Coronary artery (tissue), 2 donors: ENCODE data around the gene RPRD1A.
"Not testable (repeated sequence)": the region's sequence is repeated elsewhere in the genome, so short reads cannot be mapped to it uniquely, and the experiment has no call there.

Experiments used
- DNase-seq: peaks from one replicate; pipeline ENCODE4 v3.0.0-alpha.2; 2017; ENCODE audit warnings: low spot score
- H3K27ac ChIP-seq, 2 donors: fragments of 200-600 bp; sonication (generic); one replicate each; pipeline ENCODE4 v1.5.1; 2016 to 2019
- H3K4me3 ChIP-seq: fragments of 200-600 bp; sonication (generic); 2 replicates; pipeline ENCODE4 v1.5.1; 2016; ENCODE audit warnings: mild to moderate bottlenecking, moderate library complexity
- CTCF ChIP-seq: fragments of 200-600 bp; sonication (generic); IDR thresholded peaks from one replicate; pipeline ENCODE4 v1.5.1; 2019; ENCODE audit warnings: antibody characterized with exemption

Gene RPRD1A

GRCh38 chr18:36094431-36094830 is 27.1 kb upstream of the RPRD1A start:
- no peak for TF ChIP-seq CTCF

GRCh38 chr18:36092116-36092515 is 24.8 kb upstream of the RPRD1A start:
- H3K27ac ChIP-seq, H3K4me3 ChIP-seq, DNase-seq: not testable (repeated sequence)

More at GRCh38 chr18:36094431-36094830, 27.1 kb upstream of the RPRD1A start:
- Histone ChIP-seq H3K27ac (no peak overlapping the region), H3K4me3 (no peak overlapping the region)
- DNase-seq: no peak

GRCh38 chr18:36089001-36089400 is 21.6 kb upstream of the RPRD1A start:
- DNase-seq: no peak
- no peak for TF ChIP-seq CTCF
- no peak overlapping the region for H3K27ac ChIP-seq
- no peak overlapping the region for H3K4me3 ChIP-seq

GRCh38 chr18:36088256-36088655 is 20.9 kb upstream of the RPRD1A start:
- Histone ChIP-seq H3K4me3 (no peak overlapping the region), H3K27ac (no peak overlapping the region)
- TF ChIP-seq CTCF: no peak
- DNase-seq: no peak

- no peak for TF ChIP-seq CTCF
- H3K4me3 ChIP-seq: no peak overlapping the region
- H3K27ac ChIP-seq: no peak overlapping the region
- no peak for DNase-seq
Observed at GRCh38 chr18:36086186-36086585, 18.8 kb upstream of the RPRD1A start.

GRCh38 chr18:36085195-36085594 is 17.8 kb upstream of the RPRD1A start:
- TF ChIP-seq CTCF: no peak
- H3K27ac ChIP-seq: no peak overlapping the region
- no peak overlapping the region for H3K4me3 ChIP-seq
- no peak for DNase-seq

- Histone ChIP-seq H3K4me3 (no peak overlapping the region), H3K27ac (no peak overlapping the region)
- TF ChIP-seq CTCF: no peak
- no peak for DNase-seq
Observed at GRCh38 chr18:36083729-36084128, 16.4 kb upstream of the RPRD1A start.

- not testable (repeated sequence) for H3K4me3 ChIP-seq, DNase-seq
Observed at GRCh38 chr18:36081118-36081517, 13.8 kb upstream of the RPRD1A start.

More at GRCh38 chr18:36081118-36081517, 13.8 kb upstream of the RPRD1A start:
- H3K27ac ChIP-seq: not testable (repeated sequence)
